GM18498 (cell line): ENCODE results near the gene BCL2L14.
"Not testable (repeated sequence)": the region's sequence is repeated elsewhere in the genome, so short reads cannot be mapped to it uniquely, and the experiment has no call there.

Source experiments
- ATAC-seq: cut with Tn5 transposase; IDR thresholded peaks from one replicate; pipeline ENCODE4 v1.9.1; 2021; ENCODE audit warnings: mild to moderate bottlenecking, moderate library complexity; ENCODE audit not compliant: unreplicated experiment

BCL2L14 gene

DNA sequence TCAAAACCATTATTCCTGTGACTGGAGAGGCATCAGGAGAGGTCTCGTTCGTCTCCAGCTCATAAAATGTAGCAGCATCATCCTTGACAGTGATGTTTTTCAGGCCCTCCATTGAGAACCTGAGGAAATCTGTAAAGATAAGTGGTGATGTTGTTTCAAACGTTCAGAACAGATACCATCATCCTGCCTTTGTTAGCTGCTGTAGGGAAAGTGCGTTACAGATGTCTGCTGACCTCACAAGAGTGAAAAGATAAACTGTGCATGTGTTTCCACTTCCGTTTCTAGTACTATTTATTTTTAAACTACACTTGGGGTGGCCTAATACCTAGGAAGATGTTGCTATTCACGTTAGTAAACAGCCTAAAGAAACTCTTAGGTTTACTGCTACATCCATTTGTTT is 28.4 kb downstream of the BCL2L14 start:
- no peak for ATAC-seq

DNA sequence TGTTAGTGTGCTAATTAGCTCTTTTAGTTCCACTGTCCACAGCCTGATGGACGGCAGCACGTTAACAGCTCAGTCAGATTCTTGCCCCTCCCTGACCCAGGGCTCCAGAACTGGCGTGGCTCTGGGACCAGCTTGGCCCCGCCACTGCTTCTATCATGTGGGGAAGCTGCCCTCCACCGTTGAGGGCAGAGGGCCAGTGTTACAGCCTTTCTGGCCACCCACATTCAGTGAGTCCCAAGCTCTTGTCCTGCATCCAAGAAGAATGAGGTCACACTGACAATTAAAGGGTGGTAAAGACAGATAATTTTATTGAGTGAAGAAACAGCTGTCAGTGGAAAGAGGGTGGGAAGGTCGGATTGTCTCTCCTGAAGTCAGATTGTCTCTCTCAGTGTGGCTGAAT is 36.9 kb downstream of the BCL2L14 start:
- ATAC-seq, result no peak

DNA sequence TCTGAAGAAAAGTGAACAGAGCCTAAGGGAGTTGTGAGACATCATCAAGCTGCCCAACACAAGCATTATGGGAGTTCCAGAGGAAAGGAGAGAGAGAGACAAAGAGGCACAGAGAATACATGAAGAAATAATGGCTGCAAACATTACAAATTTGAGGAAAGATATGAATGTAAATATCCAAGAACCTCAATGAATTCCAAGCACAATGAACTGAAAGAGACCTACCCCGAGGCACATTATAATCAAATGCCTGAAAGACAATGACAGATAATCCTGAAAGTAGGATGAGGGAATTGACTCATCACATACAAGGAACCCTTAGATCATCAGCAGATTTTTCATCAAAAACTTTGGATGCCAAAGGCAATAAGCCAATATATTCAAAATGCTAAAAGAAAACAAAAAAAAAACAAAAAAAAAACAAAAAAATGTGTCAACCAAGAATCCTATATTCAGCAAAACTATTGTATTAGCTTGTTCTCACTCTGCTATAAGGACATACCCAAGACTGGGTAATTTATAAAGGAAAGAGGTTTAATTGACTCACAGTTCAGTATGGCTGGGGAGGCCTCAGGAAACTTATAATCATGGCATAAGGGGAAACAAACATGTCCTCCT is 37.8 kb downstream of the BCL2L14 start:
- no peak for ATAC-seq

DNA sequence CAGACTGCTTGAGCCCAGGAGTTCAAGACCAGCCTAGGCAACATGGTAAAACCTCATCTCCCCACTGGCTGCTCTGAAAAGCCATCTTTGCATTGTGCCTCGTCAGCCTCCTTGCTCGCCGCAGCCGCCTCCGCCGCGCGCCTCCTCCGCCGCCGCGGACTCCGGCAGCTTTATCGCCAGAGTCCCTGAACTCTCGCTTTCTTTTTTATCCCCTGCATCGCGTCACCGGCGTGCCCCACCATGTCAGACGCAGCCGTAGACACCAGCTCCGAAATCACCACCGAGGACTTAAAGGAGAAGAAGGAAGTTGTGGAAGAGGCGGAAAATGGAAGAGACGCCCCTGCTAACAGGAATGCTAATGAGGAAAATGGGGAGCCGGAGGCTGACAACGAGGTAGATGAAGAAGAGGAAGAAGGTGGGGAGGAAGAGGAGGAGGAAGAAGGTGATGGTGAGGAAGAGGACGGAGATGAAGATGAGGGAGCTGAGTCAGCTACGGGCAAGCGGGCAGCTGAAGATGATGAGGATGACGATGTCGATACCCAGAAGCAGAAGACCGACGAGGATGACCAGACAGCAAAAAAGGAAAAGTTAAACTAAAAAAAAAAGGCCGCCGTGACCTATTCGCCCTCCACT is 40.3 kb downstream of the BCL2L14 start:
- ATAC-seq, result not testable (repeated sequence)

DNA sequence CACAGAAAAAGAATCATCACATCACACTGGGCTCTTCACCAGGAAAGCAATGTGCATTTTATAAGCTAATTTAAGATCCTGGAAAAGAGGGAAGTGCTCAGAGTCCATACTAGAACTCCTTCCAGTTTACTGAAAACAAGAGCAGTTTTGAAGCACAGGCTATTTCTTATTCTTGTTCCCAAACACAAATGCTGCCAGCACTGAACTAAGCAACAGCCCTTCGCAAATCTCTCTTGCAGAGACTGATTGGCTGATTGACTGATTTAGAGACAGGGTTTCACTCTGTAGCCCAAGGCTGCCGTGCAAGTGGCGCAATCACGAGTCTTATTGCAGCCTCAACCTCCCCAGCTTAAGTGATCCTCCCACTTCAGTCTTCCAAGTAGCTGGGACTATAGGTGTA is 44.8 kb downstream of the BCL2L14 start:
- ATAC-seq, result no peak

DNA sequence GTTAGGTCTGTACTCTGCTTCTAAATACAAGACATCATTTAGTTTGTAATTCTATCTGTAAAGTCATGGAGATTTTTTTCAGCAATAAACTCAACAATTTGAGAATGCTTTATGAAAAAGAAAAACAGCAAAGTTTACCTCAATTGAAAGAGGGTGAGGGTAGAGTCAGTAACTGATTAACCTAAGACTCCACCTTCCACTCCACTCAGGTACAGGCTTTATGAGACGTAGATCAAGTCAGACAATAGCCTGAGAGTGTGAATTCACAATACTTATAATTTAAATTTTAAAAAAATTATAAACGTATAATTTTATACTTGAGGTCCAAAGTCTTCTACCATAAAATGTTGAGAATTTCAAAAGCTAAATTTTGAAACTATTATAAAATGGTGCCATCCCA is 45.9 kb downstream of the BCL2L14 start:
- ATAC-seq, result no peak

DNA sequence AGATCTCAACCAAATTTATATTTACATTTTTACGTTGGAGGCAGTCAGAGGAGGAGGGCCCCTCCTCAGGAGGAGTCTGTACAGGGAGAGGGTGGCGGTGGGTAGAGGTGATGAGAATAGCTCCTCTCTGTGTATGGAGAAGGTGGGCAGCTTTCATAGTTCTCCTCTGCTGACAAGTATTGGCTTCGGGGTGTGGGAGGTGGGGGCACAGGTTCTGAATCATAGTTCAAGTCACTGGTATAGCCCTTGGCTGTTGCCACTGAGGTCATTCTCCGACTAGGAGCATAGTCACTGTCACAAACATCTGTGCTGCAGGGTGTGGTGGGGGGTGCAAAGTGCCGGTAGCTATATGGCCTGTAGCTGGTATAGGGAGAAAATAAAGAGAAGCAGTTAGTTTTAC is 50.3 kb downstream of the BCL2L14 start:
- ATAC-seq, result no peak

DNA sequence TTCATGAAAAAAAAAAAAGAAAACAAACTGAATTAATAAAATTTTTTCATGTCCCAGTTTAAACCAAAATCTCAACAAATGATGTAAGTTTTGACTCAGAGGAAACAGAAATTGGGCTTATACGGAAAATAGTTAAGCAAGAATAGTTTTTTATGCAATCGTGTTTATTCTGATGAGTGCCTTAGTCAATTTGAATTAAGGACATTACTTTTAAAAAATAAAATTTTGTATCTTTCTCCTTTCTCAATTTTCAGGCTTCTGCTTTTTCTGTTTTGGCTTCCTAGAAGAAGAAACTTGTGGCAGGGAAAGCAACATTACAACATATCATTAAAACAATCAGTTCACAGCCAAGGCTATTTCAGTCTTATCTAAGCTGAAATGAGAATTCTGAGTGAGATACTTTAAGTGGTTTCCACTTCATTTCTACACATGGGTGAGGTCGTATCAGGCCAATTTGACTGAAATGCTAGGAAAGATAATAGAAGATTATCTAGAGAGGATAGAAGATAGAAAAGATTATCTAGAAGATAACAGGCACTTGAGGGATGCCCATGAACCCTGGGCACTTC is 52.4 kb downstream of the BCL2L14 start:
- ATAC-seq, result no peak

DNA sequence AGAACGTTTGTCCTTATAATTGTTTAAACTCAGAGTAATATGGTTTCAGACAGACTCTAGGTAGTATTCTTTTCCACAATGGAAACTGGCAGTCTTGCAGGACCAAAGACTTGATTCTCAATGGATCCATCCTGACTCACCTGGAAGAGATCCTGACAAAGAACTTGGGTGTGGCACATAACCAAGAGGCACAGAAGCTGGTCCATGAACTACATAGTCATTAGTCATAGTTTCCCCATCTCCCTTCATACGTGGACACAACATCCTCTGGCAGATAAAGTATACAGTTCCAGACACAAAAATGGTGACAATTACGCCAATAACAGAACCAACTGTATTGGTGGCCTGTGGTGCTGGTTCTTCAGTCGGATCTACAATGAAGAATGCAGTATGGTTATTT is 55.8 kb downstream of the BCL2L14 start:
- ATAC-seq, result no peak

DNA sequence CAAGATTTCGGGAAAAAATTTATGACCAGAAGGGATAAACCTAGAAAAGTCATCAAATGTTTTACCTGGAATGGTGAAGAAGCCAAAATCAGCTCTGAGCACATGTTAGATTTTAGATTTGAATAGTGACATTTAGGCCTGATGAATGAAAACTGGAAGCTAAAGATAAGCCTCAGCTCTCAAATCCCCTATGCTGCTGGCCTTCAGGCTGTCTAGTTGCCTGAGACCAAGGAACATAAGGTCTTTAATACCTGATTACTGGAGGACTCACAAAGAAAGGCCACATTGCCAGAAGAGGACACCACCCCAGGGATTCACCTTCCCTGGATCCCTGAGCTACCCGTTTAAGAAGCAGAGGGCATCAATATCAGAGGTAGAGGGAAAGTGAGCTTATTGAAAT is 56.6 kb downstream of the BCL2L14 start:
- ATAC-seq, result no peak

DNA sequence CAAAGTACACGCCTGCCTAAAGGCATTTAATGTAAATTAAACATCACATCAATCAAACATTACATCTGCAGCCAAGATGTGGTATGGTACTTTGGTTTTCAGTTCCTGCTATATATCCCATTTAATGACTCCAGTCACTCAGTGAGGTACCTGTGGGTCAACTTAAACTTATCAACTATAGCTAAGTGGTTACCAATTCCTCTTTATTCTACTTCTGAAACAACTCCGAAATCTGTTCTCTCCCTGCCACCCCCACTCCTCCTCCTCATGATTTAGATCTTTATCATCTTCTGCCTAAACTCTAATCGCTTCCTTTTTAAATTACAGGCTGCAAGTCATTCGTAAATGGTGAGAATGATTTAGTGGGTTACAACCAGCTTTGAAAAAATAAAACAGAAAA is 57.9 kb downstream of the BCL2L14 start:
- ATAC-seq, result no peak

DNA sequence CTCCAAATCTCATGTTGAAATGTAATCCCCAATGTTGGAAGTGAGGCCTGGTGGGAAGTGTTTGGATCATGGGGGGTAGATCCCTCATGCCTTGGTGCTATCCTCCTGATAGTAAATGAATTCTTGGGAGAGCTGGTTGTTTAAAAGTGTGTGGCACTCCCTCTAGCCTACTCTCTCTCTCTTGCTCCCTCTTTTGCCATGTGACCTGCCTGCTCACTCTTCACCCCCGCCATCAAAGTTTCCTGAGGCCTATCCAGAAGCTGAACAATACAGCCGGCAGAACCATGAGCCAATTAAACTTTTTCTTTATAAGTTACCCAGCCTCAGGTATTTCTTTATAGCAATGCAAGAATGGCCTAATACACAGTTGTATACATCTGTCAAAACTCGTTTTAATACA is 62.5 kb downstream of the BCL2L14 start:
- no peak for ATAC-seq

DNA sequence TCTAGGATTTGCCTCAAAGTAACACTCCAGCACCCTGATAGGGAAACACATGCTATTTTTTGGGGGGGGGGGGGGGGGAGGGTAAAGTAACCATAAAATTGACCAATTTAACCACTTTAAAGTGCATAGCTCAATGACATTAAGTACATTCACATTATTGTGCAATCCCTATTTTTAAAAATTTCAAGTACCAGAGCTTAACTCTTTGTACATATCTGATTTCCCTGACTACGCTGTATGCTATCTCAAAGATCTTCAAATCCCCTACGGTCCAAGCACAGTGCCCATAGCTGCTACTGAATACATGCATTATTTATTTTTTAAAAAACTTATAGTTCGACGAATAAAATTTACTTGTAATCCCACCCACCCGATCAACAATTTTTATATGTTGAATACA is 63.0 kb downstream of the BCL2L14 start:
- no peak for ATAC-seq

DNA sequence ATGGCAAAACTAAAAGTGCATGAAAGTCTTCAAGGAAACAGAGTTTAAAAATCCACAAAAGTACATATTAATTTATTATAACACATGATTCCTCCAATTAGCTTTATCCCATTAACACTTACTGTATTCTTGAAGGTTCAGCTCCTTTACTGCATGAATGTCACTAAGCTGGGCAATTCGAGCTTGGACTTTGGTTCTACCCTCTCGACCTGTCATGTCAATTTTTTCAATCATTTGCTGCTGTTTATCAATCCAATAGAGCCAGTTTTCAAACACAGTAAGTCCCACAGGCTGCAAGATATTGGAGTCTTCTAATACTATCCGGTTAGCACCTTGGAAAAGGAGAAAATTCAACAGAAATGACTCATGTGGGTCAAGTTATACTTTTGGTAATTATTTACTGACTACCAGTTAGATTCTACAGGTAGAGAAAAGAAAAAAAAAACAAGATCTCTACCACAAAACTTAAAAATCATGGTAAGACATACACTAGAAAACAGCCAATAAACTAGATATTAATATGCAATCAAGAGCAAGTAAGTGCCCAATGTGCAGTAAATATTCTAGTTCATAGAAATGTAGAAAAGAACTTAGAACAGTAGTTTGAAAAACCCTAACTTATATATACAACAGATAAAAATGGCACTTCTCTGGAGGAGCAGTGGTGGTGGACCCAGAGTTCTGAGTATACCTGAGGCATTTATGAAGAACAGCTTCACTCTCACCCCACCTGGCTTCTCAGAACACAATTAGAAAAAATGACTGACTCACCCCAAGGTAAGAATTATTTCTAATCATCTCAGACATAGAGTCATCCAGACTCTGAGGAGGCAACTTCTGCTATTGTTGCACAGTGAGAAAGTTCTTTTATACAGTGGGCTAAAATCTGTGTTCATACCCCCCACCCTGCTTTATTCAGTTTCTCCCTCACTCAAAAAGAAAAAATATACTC is 67.7 kb downstream of the BCL2L14 start:
- no peak for ATAC-seq

DNA sequence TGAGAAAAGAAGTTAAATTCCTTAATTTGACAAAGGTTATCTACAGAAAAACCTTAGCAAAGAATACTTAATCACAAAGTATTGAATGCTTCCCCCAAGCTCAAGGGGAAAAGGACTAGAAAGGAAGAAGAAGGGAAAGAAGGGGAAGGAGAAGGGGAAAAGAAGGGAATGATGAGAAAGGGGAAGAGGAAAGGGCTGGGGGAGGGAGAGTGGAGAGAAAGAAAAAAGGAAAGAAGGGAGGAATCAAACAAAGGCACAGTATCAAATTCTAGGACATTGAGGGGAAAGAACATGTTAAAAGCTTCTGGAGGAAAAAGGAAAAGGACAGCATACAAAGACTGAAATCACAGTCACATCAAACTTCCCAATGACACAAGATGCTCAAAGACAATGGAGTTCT is 70.3 kb downstream of the BCL2L14 start:
- no peak for ATAC-seq

DNA sequence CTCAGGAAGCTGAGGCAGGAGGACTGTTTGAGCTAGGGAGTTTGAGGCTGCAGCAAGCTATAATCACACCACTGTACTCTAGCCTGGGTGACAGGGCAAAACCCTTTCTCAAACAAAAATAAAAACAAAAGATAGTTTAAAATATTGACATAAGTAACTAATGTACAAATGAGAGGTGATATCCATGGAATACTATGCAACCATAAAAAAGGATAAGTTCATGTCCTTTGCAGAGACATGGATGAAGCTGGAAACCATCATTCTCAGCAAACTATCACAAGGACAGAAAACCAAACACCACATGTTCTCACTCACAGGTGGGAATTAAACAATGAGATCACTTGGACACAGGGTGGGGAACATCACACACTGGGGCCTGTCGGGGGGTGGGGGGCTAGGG is 73.8 kb downstream of the BCL2L14 start:
- ATAC-seq, result not testable (repeated sequence)

DNA sequence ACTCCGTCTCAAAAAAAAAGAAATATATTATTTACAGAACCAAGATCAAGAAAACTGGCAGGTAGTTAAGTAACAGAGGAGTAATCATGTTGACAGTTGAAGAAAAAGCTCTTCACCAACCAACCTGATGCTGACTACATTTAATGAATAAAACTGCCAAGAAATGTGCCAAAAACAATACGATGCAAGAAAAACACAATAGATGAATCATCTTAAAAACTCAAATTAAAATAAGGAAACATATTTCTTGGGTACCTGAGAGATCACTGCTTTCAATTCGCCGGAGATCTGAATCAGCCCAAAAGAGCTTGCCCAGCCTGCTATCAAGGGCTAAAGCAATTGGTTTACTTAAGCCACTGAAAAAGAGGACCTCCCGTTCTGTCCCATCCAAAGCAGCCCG is 76.4 kb downstream of the BCL2L14 start:
- no peak for ATAC-seq
